Aorta (tissue), 5 donors: ENCODE data around the gene SEMA3G. TPM values are rescaled to one million over a fixed set of nuclear protein-coding genes. Genes with fewer than 3 reads are reported as not detected.
A peak's percentile ranks its signal among the peaks of the same experiment; 100 is the strongest.

Experiments
- ATAC-seq: fragments of 200-7000 bp; cut with Tn5 transposase; one replicate; pipeline ENCODE4 v1.9.1; 2022; ENCODE audit warnings: moderate library complexity; ENCODE audit not compliant: low FRiP score
- DNase-seq, 2 donors: peaks; one replicate each; pipeline ENCODE4 v3.0.0-alpha.2; 2020
- H3K27ac ChIP-seq, 2 donors: one replicate each; pipeline ENCODE4 v1.5.1; 2013; ENCODE audit warnings: low read length in 2 of 2, mild to moderate bottlenecking in 2 of 2, moderate library complexity in 2 of 2, control low read depth in 1 of 2, inconsistent platforms in 1 of 2, low read depth in 1 of 2
- H3K27me3 ChIP-seq, 2 donors: one replicate each; pipeline ENCODE4 v1.6.1; 2013; ENCODE audit warnings: control low read depth in 1 of 2, low read length in 1 of 2, mild to moderate bottlenecking in 1 of 2, moderate library complexity in 1 of 2; ENCODE audit not compliant: insufficient read depth in 2 of 2, control insufficient read depth in 1 of 2
- H3K36me3 ChIP-seq, 2 donors: one replicate each; pipeline ENCODE4 v1.6.1; 2013; ENCODE audit warnings: control low read depth in 1 of 2, low read length in 1 of 2, mild to moderate bottlenecking in 1 of 2; ENCODE audit not compliant: insufficient read depth in 2 of 2, control insufficient read depth in 1 of 2
- H3K4me1 ChIP-seq, 2 donors: one replicate each; pipeline ENCODE4 v1.6.1; 2013; ENCODE audit warnings: low read length in 2 of 2, control low read depth in 1 of 2, mild to moderate bottlenecking in 1 of 2, moderate library complexity in 1 of 2; ENCODE audit not compliant: insufficient read depth in 2 of 2, control insufficient read depth in 1 of 2
- H3K4me3 ChIP-seq, 2 donors: one replicate each; pipeline ENCODE4 v1.5.1; 2013; ENCODE audit warnings: low read length in 2 of 2, control low read depth in 1 of 2, mild to moderate bottlenecking in 1 of 2
- H3K9me3 ChIP-seq: one replicate; pipeline ENCODE4 v1.6.1; 2013; ENCODE audit warnings: mild to moderate bottlenecking, low read length; ENCODE audit not compliant: control insufficient read depth
- WGBS, 2 donors: extraction: QIAGEN DNeasy Blood & Tissue Kit; methylation state at CpG; one replicate each; pipeline ENCODE4 v1.1.7; 2013; 5-methylcytosine and 5-hydroxymethylcytosine counted together
- intact Hi-C, 2 donors: fragments of 100-400 bp; cut with DNase I; formaldehyde crosslinking; loops; one replicate each; pipeline versions ENCODE4 v1.14.2 to v1.15.0; 2022
- polyA plus RNA-seq, 2 donors: library from polyadenylated mRNA; stranded (reverse); fragments of 200-250 nt; gene quantifications; one replicate each; pipeline ENCODE4 v1.2.3, GENCODE V29; 2013
- total RNA-seq, 2 donors: library from RNA; stranded (reverse); fragmentation: NEBNext Ultra II Directional; extraction: Animal tissue kit (Norgen Biotek cat#: 25700); gene quantifications; one replicate each; pipeline ENCODE4 v1.2.1, GENCODE V29; 2021
- donor health status: healthy with polysubstance abuse.
- donor health status: Bipolar disorder and iron deficiency.
- donor health status: DM: no; HTN: no; CAD: no.
- donor health status: DM: no; HTN: no; CAD: no.
- donor health status: DM: yes; HTN: yes; CAD: no.

The SEMA3G gene
- total and polyA plus RNA-seq, 4 donors: 0.26 to 23.8 (median 12.5) TPM; not detected in 1

DNA sequence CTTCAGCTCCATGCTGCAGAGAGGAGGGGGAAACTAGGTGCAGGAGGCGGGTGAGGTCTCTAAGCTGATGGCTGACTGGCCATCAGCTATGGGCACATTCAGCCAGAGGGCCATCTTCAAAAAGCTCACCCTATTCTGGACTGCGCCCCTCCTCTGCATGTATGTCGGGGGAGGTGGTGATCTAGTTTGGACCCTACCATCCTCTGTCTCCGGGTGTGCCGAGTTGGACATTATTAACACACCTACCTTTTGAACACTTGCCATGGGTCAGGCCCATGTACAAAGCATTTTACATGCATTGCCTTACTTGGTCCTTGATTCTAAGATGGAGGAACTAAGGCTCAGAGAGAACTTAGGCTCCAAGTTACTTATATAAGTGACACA lies 11.9 kb upstream of the SEMA3G start:
- H3K9me3 ChIP-seq: no peaks in the 10 kb centered on the region
- intact Hi-C loops: loop anchor here in 1 of 2 donors (5.0 to 10.0 kb wide), 2 partner anchors 81 to 172 kb away; partner anchors contain the start of genes GLYCTK and UQCC5
- WGBS, 2 donors: 61 to 71% methylated on average over 5 of the region's 5 CpGs
- H3K27me3 ChIP-seq: no peaks in the 10 kb centered on the region
- H3K4me3 ChIP-seq: peak overlapping the region in 1 of 2 donors; percentile 67
- ATAC-seq: no peak
- no peaks in the 10 kb centered on the region for H3K4me1 ChIP-seq
- peaks cover 0 to 4% of the 10 kb centered on the region in 2 donors for H3K36me3 ChIP-seq
- no peak for DNase-seq
- H3K27ac ChIP-seq: peak overlapping the region in 1 of 2 donors; percentile 13

DNA sequence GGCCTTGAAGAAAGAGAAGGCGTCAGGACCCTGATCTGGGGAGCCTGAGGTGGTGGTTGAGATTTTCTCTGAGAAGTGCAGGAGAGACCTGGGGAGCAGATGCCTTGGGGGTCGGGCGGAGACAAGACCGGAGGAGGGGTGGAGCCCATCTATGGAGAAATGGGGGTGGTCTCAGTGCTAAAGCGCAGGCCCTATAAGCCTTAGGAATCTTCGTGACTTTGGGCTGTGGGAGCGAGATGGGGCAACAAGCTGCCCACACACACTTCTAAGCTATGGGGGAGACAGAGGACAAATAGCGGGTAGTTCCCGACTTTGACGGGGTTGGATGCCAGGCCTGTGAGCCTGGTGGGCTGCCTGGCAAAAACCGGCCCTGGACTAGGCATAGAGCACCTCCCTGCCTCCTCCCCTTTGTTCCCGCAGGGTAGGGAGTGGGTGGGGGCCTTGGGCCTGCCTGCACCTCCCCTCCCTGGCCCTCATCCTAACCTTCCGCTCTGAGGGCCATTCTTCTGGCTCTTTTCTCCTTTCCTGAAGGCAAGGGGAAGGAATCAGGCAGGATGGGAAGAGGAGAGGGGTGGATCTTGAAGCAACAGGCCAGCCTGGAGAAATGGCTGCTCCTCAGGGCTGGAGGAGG lies 11.4 kb upstream of the SEMA3G start:
- intact Hi-C loops: loop anchor here in 1 of 2 donors (5.0 to 10.0 kb wide), 2 partner anchors 81 to 171 kb away; partner anchors contain the start of genes GLYCTK and UQCC5
- ATAC-seq: peak; percentile 61
- Histone ChIP-seq H3K9me3 (no peaks in the 10 kb centered on the region), H3K36me3 (peaks cover 0 to 4% of the 10 kb centered on the region in 2 donors), H3K27ac (peak overlapping the region in 1 of 2 donors; percentile 65), H3K27me3 (no peaks in the 10 kb centered on the region), H3K4me3 (peak overlapping the region; percentile 67 to 86), H3K4me1 (no peaks in the 10 kb centered on the region)
- no peak for DNase-seq
- WGBS, 2 donors: 2 to 3% methylated on average over 13 of the region's 13 CpGs

DNA sequence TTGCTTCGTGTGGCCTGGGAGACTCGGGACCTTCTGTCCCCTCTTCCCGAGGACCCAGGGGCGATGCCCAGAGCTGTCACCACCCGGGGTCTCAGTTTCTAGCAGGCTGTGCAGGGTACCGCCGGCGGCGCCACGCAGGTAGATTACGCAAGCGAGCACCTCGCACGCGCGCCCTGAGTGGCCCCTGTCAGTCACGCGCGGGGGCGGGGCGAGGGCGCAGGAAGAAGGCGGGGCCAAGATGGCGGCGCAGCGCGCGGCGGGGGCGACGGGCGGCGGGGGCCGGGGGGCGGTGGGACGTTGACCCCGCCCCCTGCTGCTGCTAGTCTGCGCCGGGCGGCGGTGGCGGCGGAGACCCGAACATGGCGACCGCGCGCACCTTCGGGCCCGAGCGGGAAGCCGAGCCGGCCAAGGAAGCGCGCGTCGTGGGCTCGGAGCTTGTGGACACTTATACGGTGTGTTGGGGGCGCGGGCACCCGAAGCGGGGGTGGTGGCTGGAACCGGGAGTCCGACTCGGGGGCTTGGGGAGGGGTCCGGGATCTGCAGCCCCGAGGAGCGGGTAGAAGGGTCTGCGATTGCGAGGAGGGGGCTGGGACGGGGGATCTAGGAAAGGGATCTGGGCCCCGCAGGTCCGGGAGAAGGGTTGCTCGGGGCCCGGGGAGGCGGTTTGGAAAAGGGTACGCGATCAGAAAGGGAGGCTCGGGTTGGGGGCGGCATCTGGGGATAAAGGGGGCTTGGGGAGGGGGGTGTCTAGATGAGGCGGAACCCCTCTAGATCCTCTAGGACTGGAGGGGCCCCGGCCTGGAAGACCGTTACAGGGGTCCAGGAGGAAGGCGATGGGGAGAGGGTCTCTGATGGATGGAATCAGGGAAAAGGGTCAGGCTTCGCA lies 10.6 kb upstream of the SEMA3G start, which contains the start of gene NISCH:
Gene NISCH (plus strand): TSS at position 322 of the 886 bp plus-strand sequence. CDS start 38 bp downstream, at position 360.
- DNase-seq (peak; percentile 93 to 97), ATAC-seq (peak; percentile 93)
- no peaks in the 10 kb centered on the region for H3K4me1 ChIP-seq
- no peaks in the 10 kb centered on the region for H3K9me3 ChIP-seq
- 1% methylated on average over 53 to 86 of the region's 86 CpGs for WGBS, 2 donors
- intact Hi-C loops: loop anchor here in 1 of 2 donors (5.0 to 10.0 kb wide), 2 partner anchors 82 to 171 kb away; partner anchors contain the start of genes GLYCTK and UQCC5
- no peaks in the 10 kb centered on the region for H3K27me3 ChIP-seq
- H3K4me3 ChIP-seq: peak within 1 kb of the TSS; percentile 67 to 86
- peak within 1 kb of the TSS; percentile 14 to 87 for H3K27ac ChIP-seq
- peaks cover 0 to 2% of the 10 kb centered on the region in 2 donors for H3K36me3 ChIP-seq

DNA sequence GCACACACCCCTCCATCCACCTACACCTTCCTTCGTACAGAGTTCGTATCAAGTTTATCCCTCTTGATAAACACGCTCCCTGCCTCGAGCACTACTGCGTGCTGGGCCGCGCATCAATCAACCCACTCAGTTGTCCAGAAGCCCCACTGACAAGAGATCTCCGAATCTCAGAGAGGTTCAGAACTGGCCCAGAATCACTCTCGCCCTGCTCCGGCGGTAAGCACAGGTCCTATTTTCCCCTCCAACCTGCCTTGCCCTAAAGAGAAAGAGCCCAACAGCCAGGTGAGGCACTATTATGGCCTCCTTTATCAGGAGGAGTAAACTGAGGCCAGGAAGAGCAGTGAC lies 10.0 kb upstream of the SEMA3G start:
- DNase-seq (no peak), ATAC-seq (no peak)
- Histone ChIP-seq H3K27me3 (no peaks in the 10 kb centered on the region), H3K36me3 (peaks cover 0 to 2% of the 10 kb centered on the region in 2 donors), H3K4me3 (peak overlapping the region; percentile 67 to 86), H3K27ac (peak overlapping the region; percentile 14 to 87), H3K9me3 (no peaks in the 10 kb centered on the region), H3K4me1 (no peaks in the 10 kb centered on the region)
- intact Hi-C loops: loop anchor here in 1 of 2 donors (5.0 to 10.0 kb wide), 2 partner anchors 82 to 170 kb away; partner anchors contain the start of genes GLYCTK and UQCC5
- WGBS, 2 donors: 29 to 38% methylated on average over 11 of the region's 11 CpGs

DNA sequence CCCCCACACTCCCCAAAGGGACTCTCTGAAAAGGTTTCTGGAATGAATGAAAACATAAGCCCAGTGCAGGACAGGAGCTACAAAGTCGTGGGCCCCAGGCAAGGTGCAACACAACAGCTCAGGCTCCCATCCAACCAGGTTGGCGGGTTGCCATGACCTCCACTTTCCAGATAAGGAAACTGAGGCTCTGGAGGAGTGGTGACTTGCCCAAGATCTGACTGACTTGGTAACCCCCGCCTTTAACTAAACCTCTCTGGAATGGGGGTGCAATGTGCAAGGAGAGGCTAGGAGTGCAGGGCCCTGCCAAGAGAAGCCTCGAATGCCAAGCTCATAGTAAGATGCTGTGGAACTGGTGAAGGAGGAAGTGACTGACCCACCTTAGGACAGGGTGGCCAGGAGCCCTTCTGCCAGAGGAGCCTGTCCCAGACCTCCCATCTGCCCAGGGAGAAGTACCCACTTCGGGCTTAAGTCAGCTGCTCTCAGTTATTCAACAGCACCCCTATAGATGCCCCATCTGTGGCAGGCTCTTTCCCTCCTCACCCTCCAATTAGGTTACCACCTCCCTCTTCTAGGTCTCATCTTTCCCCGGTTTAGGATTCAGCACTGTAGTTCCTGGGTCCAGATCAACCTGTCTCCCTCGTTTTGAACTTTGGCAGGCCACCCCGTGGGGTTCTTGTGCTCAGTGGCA lies 9.5 kb upstream of the SEMA3G start:
- WGBS, 2 donors: 50 to 51% methylated on average over 8 of the region's 8 CpGs
- Histone ChIP-seq H3K27ac (peak overlapping the region in 1 of 2 donors; percentile 87), H3K4me1 (no peaks in the 10 kb centered on the region), H3K36me3 (peaks cover 0 to 2% of the 10 kb centered on the region in 2 donors), H3K4me3 (no peak overlapping the region), H3K27me3 (no peaks in the 10 kb centered on the region), H3K9me3 (no peaks in the 10 kb centered on the region)
- DNase-seq: no peak
- no peak for ATAC-seq
- intact Hi-C loops: loop anchor here in 1 of 2 donors (10.0 kb wide), 1 partner anchor 170 kb away; the partner anchor contains the start of gene GLYCTK

DNA sequence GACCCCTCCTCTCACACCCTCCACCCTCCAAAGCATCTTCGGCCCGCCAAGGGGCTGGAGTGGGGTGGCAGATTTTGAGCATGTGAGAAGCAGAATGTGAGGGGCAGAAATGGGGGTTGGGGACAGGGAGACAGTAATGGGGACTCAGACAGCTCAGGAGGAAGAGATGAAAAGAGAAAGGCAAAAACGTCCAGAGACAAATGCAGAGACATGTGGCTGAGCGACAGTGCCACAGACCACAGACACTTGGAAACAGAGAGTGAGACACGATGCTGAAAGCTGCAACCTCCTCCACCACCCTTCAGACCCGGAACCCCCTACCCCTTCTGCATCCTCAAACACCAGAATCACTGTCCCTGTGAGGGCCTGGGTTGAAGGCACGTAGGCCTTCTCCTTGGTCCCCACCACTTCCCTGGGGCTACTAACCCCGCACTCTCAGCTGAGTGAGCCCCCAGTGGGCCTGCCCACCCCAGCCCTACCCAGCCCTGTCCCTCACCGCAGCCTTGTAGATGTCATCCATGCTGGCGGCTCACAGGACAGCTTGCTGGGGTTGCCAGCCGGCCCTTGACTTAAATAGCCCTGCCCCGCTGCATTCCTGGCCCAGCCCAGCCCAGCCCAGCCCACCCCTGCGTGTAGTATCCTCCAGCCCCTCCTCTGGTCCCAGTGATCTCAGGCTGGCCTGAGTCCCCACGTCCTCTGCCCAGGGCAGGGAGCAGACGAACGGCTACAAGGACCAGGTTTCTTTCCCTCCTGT lies 8.8 kb upstream of the SEMA3G start, which contains the start of gene TNNC1:
Gene TNNC1 (minus strand): TSS at position 546 of the 754 bp plus-strand sequence. CDS start 26 bp downstream, at position 520.
- DNase-seq: peak in 1 of 2 donors; percentile 75
- no peaks in the 10 kb centered on the region for H3K27me3 ChIP-seq
- peak within 1 kb of the TSS in 1 of 2 donors; percentile 87 for H3K27ac ChIP-seq
- 68 to 69% methylated on average over 16 of the region's 16 CpGs for WGBS, 2 donors
- no peak for ATAC-seq
- intact Hi-C loops: loop anchor here in 1 of 2 donors (10.0 kb wide), 1 partner anchor 169 kb away; the partner anchor contains the start of gene GLYCTK
- no peaks in the 10 kb centered on the region for H3K36me3 ChIP-seq
- no peaks in the 10 kb centered on the region for H3K4me1 ChIP-seq
- H3K4me3 ChIP-seq: no peak within 1 kb of the TSS
- no peaks in the 10 kb centered on the region for H3K9me3 ChIP-seq

DNA sequence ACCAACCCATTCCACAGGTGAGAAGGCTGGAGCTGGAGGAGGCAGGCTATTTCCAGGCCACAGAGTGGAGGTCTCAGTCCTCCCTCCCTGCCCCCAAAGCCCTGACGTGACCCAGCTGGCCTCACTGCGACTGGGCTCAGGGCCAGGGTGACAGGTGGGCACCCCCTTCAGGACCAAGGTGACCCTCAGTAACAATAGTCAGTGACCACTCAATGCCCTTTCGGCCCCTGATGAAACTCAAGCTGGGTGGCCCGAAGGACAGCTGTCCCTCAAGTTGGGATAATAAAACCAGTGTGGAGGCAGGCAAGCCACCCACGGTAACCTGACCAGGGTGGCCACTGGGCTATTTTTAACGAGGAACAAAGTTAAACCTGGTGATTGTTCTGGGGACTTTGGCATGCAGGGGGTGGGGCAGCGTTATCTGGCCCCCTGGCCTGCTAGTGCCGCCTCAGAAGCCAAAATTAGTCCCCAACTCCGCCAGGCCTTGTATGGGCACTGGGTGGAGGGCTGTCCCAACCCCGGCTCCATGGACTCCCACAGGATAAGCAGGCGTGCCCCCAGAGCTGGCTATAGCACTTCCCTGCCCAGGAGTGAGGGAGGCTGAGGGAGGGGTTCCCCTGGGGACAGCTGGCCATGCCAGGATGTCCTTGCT lies 7.8 kb upstream of the SEMA3G start:
- H3K4me3 ChIP-seq: no peak overlapping the region
- intact Hi-C loops: loop anchor here in 1 of 2 donors (10.0 kb wide), 1 partner anchor 168 kb away; the partner anchor contains the start of gene GLYCTK
- DNase-seq: no peak
- H3K27me3 ChIP-seq: no peaks in the 10 kb centered on the region
- H3K9me3 ChIP-seq: no peaks in the 10 kb centered on the region
- 70 to 76% methylated on average over 11 of the region's 11 CpGs for WGBS, 2 donors
- H3K4me1 ChIP-seq: no peaks in the 10 kb centered on the region
- no peaks in the 10 kb centered on the region for H3K36me3 ChIP-seq
- H3K27ac ChIP-seq: no peak overlapping the region
- ATAC-seq: no peak
